ENCODE data around the gene GLOD4.
"Not testable (repeated sequence)": the region's sequence is repeated elsewhere in the genome, so short reads cannot be mapped to it uniquely, and the experiment has no call there.

GLOD4 gene

GRCh38 chr17:807523-808294 lies 25.6 kb upstream of the GLOD4 start:
- FAIRE-seq (no peak), DNase-seq (ENCODE audit: insufficient read length, low spot score) (peak; percentile 75)
- TF ChIP-seq CTCF (IDR thresholded peaks at IDR 0.05; ENCODE audit: insufficient read depth, missing control alignments): no peak

GRCh38 chr17:806781-807522 lies 24.9 kb upstream of the GLOD4 start:
- no peak for DNase-seq (ENCODE audit: insufficient read length, low spot score)
- TF ChIP-seq CTCF (IDR thresholded peaks at IDR 0.05; ENCODE audit: insufficient read depth, missing control alignments): no peak
- FAIRE-seq: no peak

- FAIRE-seq (no peak), DNase-seq (ENCODE audit: insufficient read length, low spot score) (no peak)
- TF ChIP-seq CTCF (IDR thresholded peaks at IDR 0.05; ENCODE audit: insufficient read depth, missing control alignments): no peak
Observed at GRCh38 chr17:806346-806745, 24.3 kb upstream of the GLOD4 start.

GRCh38 chr17:805886-806285 lies 23.8 kb upstream of the GLOD4 start:
- FAIRE-seq; DNase-seq (ENCODE audit: insufficient read length, low spot score): not testable (repeated sequence)

- TF ChIP-seq CTCF (IDR thresholded peaks at IDR 0.05; ENCODE audit: insufficient read depth, missing control alignments): no peak
- no peak for DNase-seq (ENCODE audit: insufficient read length, low spot score)
- FAIRE-seq: no peak
Observed at GRCh38 chr17:804541-805435, 22.7 kb upstream of the GLOD4 start.

- no peak for FAIRE-seq
- TF ChIP-seq CTCF (IDR thresholded peaks at IDR 0.05; ENCODE audit: insufficient read depth, missing control alignments): no peak
Observed at GRCh38 chr17:802901-803881, 21.1 kb upstream of the GLOD4 start.

More at GRCh38 chr17:802901-803881, 21.1 kb upstream of the GLOD4 start:
- no peak for DNase-seq (ENCODE audit: insufficient read length, low spot score)
